CD1c-positive myeloid dendritic cell (primary cell): ENCODE measurements around the gene RIPK4.
A peak's percentile ranks its signal among the peaks of the same experiment; 100 is the strongest.
"Not testable (repeated sequence)": the region's sequence is repeated elsewhere in the genome, so short reads cannot be mapped to it uniquely, and the experiment has no call there.

Experiments
- DNase-seq: peaks from one replicate; pipeline ENCODE4 v3.0.0-alpha.2; 2016; ENCODE audit errors: extremely low spot score

Gene RIPK4

DNA sequence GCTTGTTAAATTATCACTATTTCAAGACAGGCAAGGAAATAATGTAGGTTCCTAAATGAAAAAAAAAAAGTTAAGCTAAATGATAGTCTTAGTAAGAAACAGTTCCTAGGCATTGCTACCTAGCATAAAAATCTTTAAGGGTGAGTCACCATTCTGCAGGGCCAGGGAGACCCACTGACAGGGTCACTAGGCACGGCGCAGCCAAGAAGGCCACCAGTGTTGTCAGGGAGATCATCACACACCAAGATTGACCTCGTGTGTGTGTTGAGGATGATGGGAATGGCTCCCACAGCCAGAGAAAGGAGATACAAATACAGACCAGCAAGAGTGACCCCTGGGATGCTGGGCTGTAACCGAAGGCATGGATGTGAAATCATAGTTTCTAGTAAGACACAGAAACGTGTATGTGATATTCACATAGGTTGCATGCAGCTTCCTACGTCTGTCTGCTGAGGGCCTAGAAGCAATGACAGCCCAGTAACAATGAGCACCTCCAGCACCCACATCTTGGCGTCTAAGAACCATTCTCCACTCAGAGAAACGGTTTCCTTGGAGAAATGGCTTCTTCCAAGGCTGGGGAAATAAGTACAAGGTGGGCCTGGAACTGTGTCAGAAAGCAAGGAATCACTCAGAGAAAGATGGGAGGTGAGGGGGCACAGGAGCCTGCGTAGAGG is 29.1 kb downstream of the RIPK4 start:
- no peak for DNase-seq

DNA sequence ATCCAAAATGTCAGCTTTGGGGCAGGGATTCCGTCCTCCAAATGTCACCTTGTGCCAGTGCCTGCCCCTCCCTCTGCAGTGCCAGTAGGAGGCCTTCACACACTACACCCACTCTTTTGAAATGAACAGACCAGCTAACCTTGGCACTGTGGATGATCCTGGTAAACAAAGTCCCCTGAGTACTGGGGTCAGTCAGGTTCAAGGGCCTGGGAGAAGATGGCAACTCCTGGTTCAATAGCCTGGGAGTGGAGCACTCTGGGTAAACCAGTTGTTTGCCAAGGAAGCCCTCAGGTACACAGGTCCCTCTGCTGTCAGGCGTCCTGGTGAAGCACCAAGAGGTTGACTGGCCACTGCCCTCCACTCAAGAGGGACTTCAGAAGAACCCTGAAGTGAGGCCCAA is 30.4 kb downstream of the RIPK4 start:
- no peak for DNase-seq

DNA sequence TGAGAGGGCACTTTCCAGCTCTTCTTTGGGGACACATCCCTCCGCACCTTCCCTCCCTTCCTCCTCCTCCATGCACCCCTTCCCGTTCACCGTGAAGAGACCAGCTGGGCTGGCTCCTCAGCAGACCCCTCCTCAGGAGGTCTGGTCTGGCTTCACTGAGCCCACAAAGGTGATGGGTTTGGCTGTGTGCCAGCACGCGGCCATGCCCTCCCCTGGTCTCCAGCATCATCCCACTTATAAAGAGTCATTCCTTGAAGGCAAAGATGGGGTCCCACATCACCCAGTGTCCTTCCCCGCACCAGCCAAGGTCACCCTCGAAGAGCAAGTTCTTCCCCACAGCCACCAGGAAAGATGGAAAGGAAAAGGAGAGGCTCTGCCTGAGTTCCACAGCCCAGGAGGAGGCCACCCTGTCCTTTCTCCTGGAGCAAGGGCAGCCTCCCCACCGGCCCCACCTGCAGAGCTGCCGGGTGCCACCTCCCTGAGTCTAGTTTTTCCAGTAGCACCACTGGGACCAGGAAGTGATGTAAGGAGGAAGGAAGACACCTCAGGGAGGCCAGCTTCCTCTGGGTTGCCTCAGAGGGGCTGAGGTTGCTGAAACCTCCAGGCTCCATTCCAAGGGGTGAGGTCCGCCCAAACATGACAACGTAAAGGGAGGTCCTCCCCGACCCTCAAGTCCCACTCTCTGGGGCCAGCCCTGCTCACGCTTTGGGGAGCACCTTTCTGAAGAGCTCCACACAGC is 32.7 kb downstream of the RIPK4 start:
- no peak for DNase-seq

DNA sequence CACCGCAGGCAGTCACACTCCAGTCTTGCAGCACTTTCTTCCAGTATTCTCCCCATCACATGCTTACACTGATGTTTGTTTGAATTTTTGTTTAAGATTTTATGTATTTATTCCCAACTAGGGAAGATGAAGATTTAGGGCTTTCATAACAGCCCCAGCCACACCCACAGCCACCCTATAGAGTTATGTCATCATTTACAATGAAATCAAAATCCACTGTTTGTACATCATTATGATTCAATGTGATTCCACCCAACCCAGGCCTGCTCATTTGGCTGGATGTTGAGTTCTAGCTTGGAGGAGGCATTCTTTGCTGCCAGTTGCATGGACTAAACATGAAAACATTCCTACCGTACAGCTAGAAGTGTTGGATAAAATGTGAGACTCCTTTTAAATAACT is 35.8 kb downstream of the RIPK4 start:
- DNase-seq: no peak

DNA sequence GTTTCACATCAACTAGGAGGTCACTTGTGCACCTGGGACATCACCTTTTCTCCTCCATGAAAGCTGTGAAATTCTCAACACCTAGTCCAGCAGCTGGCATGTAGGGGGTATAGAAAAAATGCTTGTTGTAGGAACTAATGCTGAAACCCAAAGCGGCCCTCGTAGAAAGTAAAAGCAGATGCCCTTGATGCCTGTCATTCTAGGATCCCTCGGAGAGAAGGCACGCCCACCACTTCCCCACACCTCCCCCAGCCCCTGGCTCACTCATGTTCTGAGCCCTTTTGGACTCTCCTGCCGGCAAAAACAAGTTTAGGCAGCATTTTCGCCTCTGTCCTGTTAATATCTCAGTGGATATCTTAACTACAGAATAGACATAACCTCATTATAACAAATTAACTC is 36.5 kb downstream of the RIPK4 start:
- DNase-seq: no peak

DNA sequence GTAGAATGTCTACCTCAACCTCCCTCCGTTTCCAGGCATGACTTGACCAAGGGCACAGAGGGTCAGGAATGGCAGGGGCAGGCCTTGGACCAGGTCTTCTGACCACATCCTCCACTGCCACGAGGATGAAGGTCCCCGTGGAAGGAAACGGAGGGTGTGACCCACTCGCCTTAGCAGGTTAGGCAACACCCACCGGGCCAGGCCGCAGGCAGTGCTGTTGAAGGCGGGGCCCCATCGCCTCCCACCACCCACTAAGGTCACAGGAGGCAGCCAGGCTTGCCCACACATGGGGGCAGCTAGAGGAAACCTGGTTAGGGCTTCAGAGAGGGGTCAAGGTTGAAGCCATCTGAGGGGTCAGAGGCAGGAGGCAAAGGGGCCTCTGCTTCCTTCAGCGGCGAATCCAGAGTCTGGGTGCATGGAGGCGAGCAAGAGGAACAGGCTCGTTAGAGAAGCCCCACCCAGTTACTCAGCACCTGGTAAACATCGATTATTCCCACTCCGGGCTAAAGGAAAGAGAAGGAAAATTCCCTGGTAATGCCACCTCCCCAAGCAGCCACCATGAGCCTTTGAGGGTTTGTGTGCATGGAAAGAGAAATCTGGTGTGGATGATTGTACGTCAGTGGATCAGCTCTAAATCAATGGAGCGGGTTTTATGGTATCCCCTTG is 37.0 kb downstream of the RIPK4 start:
- no peak for DNase-seq

DNA sequence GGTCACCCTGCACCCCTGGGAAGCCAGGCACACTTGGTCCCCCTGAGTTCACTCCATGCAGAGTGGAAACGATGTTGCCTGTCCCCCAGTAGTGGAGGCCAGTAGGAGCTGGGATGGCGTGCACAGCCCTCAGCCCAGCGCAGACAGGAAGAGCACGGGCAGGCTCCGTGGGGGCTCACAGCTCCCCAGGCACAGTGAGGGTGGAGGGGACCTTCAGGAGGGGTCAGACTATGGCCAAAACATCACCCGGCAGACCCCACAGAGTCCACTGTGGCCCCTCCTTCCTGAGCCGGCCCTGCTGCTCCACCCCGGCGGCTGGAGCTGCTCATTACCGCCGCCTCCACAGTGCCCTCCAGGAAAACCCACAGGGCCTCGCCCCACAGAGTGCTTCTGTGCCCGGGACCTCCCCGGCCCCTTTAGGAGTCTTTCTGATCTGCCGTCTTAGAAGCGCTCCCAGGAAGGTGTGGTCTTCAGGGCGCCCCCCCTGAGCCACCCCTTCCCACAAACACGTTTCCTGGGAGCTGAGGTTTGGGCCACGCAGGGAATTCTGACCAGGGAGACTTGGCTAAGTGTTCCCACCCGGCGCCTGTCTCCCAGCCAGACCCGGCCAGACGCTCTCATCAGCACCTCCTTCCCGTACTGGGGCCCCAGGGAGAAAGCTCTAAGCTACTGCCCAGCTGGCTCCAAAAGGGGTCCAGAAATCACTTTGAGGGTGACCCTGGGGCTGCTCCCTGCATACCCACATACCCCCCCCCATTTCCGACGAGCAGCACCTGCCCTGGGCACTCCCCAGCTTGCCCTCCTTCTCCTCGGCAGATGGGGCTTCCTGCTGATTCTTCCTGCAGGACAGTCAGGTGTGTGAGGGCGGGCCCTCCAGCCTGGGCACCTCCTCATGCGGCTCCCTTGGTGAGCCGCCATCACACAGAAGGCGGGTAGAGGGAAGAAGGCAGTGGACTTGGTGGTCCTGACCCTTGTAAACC is 38.8 kb downstream of the RIPK4 start:
- DNase-seq: no peak

DNA sequence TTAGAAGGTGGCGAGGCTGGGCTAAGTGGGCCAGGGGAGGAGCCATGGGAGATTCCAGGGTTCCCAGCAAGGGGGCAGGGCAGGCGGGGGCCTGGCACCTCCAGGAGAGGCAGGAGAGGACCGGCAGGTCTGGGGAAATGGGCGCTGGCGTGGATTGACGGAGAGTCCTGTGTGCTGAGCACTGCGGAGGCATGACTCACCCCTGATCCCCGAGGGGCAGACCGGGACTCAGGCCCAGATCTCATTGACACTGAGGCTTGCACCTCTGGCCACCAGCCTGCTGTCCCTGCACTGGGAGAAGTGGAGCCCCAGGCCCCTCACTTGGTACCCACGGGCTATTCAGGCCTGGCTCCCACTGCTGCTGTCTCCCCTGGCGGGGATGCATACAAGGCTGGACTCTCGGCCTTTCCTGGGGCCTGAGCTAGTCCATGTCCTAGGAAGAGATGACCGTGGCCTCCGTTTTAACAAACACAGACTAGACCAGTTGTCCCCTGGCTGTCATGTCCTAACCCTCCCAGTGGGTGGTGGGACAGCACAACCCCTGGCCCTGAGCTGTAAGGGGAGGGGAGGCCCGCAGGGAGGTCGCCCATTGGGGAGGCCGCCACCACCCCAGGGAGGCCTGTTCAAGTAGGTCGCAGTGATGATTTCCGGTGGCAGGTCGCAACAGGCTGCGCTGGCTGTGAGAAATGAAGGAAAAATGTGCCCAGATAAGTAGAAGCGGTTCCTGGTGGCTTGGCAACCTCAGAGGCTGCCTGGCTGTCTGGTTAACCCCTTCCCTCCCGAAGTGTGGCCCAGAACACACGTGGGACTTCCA is 39.7 kb downstream of the RIPK4 start:
- DNase-seq: no peak

DNA sequence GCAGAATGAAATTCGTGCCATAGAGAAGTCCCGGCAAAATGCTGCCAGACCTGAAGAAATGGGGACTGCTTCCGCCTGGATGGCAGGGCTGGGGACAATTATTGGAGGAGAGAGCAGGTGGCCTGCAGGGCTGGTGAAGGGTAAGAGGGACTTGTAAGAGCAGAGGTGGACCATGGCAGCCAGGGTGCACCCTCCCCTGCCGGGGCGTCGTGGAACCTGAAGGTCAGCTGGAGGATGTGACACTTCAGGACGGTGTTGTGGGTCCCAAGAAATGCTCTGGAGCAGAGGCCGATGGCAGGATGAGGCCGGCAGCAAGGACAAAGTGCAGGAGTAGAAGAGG is 40.3 kb downstream of the RIPK4 start:
- no peak for DNase-seq

DNA sequence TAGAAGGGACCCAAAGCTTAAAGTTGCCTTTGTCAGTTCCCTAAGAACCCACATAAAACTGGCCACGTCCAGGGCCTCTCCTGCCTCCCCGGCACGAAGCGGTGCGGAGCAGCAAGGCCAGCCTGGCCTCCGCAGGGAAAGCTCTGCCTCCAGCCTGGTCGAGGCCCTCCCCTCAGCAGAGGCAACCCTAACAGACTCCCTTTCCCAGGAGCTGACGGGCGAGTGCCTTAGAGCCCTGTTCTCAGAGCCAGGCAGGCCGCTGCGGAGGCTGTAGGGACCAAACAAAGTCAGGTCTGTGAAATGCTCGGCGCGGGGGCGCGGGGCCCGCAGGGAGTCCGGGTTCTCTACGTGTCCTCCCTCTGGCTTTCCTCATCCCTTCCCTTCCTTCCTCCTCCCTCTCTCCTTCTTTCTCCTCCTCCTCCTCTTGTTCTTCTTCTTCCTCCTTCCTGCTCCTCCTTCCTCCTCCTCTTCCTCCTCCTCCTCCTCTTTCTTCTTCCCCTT is 40.7 kb downstream of the RIPK4 start:
- no peak for DNase-seq

DNA sequence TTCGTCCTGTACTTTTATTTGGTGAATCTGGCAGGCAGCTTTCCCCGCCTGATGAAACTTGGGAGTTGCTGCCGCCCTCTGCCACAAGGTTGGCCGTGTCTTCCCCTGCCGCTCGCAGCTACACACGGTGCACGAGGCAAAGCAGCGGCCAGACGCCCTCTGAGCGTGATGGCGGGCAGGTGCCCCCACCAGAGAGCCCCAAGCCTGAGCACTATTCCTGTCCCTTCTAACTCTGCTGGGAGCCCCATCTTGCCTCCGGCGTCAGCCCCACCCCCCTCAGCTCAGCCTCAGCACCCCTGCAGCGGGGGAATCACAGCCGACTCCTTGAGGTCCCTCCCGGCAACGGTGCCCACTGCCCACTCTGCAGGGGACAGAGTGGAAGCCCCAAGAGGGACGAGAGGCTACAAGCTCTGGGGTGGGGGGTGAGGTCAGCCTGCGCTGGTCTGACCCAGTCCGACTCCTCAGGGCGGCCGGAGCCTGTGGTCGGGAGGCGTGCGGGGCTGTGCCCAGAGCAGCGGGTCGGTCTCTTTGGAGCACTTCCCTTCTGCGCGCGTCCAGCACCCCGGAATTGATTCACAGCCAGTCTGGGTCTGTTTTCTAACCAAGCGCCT is 41.3 kb downstream of the RIPK4 start:
- DNase-seq: peak; percentile 59

DNA sequence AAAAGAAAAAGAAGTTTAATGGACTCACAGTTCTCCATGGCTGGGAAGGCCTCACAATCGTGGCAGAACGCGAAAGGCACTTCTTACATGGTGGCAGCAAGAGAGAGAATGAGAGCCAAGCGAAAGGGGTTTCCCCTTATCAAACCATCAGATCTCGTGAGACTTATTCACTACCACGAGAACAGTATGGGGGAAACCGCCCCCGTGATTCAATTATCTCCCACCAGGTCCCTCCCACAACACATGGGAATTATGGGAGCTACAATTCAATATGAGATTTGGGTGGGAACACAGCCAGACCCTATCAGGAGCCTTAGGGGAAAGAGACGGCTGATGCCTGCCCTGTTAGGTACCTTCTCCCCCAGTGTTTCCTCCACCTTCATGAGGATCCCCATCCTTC is 43.0 kb downstream of the RIPK4 start:
- not testable (repeated sequence) for DNase-seq

DNA sequence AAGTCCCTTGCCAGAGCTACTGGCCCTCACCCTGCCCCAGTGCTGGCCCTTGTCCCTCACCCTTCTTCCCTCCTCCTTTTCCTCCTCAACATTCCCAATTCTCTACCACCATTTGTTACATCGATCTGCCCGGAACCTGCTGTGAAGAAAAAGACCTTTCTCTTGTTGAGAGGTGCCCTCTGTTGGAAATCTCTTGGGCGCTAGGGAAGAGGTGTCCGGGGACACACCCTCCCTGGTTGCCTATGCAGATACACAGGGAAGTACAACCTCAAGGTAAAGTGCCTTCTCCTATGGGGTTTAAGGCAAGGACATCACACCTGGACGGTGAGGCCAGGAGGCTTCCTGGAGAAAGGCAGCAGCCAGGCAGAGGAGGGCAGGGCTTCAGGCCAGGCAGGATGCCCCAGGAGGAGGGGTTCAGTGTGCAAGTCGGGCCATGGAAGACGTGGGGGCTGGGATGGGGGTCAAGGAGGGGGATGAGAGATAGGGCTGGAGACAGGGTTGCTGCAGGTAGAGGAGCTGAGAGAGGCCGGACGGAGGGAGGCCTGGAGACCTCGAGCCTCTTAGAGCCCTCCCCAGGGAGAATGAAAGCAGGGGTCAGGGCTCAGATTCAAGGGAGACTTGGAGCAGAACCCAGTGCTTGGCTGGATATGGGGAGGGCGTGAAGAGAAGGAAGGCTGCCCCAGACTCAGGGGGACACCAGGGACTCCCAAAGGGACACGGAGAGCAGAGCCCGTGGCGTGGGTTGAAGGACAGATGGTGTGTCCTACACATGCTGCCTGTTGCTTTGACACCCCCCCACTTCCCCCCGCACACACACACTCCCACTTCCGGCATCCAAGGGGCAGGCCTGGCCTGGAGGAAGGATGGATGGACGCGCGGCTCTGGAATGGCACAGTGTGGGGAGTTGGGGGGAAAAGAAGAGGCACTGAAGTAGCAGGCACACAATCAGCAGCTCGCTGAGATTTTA is 44.5 kb downstream of the RIPK4 start:
- DNase-seq: no peak

DNA sequence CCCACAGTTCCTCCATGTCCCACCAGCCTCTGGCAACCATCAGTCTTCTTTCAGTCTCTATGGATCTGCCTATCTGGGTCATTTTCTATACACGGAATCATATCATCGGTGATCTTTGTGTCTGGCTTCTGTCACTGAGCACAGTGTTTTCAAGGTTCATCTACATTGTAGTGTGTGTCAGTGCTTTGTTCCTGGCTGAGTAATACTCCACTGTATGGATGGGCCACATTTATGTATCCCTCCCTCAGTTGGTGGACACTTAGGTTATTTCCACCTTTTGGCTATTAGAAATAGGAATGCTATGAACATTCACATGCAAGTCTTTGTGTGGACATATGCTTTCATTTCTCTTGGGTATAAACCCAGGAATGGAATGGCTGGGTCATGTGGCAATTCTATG is 46.6 kb downstream of the RIPK4 start:
- no peak for DNase-seq

DNA sequence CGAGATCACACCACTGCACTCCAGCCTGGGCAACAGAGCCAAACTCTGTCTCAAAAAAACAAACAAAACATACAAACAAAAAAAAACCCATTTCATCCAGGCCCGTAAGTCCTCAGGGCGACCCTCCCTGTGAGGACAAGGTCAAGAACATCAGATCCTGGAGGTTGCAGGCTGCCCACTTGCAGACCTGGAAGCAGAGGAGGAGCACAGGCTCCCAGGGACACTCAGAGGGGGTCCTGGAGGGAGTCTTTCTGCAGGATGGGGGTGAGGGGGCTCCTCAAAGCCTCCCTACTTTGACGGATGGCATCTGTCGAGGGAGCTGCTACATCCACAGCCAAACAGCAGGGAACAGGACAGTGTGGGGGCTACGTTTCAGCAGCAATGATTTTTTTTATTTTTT is 47.2 kb downstream of the RIPK4 start:
- no peak for DNase-seq

DNA sequence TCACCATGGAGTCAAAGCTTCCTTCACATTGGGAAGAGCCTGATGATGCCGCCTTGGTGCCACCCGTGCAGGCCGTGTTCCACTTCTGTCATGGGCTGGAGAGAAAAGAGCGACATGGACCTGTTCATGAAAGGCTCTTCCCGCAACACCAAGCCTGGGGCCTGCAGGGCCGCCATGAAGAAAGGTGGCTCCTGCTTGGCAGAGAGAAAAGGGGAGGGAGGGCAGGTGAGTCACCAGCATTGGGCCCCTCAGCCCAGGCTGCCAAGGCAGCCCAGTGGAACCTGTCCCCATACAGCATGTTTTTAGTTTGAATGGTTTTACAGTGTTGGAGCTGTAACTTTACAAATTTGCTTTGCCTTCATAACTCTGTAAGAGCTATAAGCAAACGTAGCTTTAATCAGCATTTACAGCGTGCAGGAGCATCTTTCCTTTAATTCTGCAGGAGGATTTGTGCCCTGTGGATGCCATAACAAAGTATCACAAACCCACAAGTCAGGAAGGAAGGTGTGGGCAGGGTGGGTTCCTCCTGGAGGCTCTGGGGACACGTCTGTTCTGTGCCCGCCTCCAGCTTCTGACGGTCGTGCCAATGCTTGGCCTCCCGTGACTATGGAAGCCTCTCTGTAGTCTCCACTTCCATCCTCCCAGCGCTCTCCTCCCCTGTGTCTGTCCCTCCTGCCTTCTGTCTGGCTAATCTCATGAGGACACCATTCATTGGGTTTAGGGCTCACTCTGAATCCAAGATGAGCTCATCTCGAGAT is 49.1 kb downstream of the RIPK4 start:
- peak; percentile 82 for DNase-seq

DNA sequence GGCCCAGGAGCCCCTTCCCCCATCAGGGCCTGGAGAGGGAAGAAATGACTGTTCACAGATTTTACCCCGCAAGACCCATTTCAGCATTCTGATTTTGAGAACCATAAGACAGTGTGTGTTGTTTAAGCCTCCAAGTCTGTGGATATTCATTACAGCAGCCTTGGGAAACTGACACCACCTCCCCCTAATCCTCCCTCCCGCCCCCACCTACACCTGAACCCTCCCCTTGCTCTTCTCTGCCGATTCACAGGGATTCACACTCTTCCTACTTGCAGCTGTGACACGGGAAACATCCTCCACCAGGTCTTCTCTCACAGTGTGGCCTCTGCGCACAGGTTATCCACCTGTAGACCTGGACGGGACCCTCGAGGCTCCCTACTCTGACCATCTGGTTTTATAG is 50.1 kb downstream of the RIPK4 start:
- no peak for DNase-seq

DNA sequence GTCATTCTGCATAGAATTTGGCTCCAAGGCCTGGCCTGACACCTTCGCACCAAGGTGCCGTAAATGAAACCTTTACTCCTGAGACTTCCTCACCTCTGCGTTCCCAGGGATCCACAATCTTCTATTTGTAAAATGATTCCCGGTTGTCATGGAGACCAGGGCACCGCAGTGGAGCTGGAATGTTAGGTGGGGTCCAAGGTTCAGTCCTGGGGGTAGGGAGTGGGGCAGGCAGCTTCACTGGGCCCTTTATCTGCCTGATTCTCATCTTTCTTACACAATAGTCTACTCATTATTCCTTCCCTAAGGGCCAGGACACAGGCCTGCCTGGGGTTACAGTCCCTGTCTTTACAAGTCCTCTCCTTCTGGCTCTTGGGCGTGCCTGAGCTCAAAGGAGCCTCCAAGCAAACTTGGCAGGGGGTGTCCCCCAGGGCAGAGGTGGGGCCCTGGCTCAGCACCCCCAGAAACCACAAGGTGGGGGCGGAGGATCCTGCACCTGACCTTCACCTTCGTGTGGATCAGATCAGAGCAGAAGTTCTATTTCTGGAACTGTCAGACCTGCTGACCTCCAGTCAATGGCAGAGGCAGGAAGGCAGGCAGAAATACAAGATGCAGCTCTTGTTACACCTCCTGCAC is 51.1 kb downstream of the RIPK4 start:
- no peak for DNase-seq
